Duodenal mucosa (tissue), 2 donors: ENCODE measurements around the gene PSMD5.

ENCODE experiments used
- H3K27ac ChIP-seq: one replicate; pipeline ENCODE4 v1.7.0; 2013; ENCODE audit warnings: low read depth, low read length
- H3K27me3 ChIP-seq, 2 donors: one replicate each; pipeline ENCODE4 v1.7.0; 2013; ENCODE audit warnings: low read length in 2 of 2, control low read depth in 1 of 2; ENCODE audit not compliant: insufficient read depth in 2 of 2, control insufficient read depth in 1 of 2
- H3K36me3 ChIP-seq, 2 donors: one replicate each; pipeline ENCODE4 v1.7.0; 2013; ENCODE audit warnings: low read length in 2 of 2, control low read depth in 1 of 2; ENCODE audit not compliant: insufficient read depth in 2 of 2, control insufficient read depth in 1 of 2
- H3K4me1 ChIP-seq, 2 donors: one replicate each; pipeline ENCODE4 v1.7.0; 2013; ENCODE audit warnings: low read length in 2 of 2, control low read depth in 1 of 2; ENCODE audit not compliant: insufficient read depth in 2 of 2, control insufficient read depth in 1 of 2
- H3K4me3 ChIP-seq, 2 donors: one replicate each; pipeline ENCODE4 v1.7.0; 2013; ENCODE audit warnings: low read length in 2 of 2, low read depth in 1 of 2
- H3K9ac ChIP-seq, 2 donors: one replicate each; pipeline ENCODE4 v1.7.0; 2013; ENCODE audit warnings: low read length in 2 of 2, low read depth in 1 of 2
- H3K9me3 ChIP-seq, 2 donors: one replicate each; pipeline ENCODE4 v1.7.0; 2013; ENCODE audit warnings: low read length in 2 of 2, control low read depth in 1 of 2; ENCODE audit not compliant: control insufficient read depth in 1 of 2

The PSMD5 gene

DNA sequence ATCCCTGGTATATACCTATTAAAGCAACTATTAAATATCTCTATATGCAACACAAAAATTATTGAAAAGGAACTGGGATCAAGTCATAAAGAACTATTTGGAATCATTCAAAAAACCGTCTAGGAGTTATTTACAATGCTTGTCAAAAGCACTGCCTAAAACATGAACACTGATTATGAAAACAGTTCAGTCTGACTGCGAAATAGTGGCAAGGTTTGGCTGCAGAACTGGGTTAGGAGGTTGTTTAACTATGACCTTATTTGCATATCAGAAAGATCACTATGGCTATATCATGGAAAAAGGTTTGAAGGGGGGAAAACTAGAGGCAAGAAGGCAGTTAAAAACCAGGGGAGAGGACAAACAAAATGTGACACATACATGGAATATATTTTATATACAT lies 61.5 kb downstream of the PSMD5 start:
- H3K27ac ChIP-seq = no peak overlapping the region
- peaks cover 7 to 45% of the 10 kb centered on the region in 2 donors for H3K36me3 ChIP-seq
- H3K4me3 ChIP-seq = no peak overlapping the region
- no peaks in the 10 kb centered on the region for H3K27me3 ChIP-seq
- no peak overlapping the region for H3K9ac ChIP-seq
- peaks cover 0 to 10% of the 10 kb centered on the region in 2 donors for H3K4me1 ChIP-seq
- H3K9me3 ChIP-seq = no peaks in the 10 kb centered on the region

DNA sequence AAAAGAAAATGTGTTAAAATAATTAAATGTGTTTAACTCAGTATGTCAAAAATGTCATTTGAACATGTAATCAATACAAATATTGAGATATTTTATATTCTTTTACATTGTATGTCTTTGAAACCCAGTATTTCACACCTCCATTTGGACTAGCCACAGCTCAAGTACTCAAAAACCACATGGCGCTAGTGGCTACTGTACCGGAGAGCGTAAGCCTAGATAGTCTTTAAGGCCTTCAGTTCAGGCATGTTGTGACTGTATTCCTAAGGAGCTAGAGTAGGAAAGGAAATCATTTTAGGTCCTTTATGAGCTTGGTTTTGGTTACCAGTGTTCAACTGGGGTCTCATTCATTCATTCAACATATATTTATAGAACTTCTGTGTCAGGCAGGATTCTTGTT lies 62.4 kb downstream of the PSMD5 start:
- no peak overlapping the region for H3K27ac ChIP-seq

GRCh38 chr9:120779227-120779626 lies 63.5 kb downstream of the PSMD5 start:
- H3K36me3 ChIP-seq = peaks cover 13 to 52% of the 10 kb centered on the region in 2 donors
- H3K4me3 ChIP-seq = no peak overlapping the region
- H3K9me3 ChIP-seq = no peaks in the 10 kb centered on the region
- H3K27me3 ChIP-seq = no peaks in the 10 kb centered on the region
- H3K27ac ChIP-seq = no peak overlapping the region
- peaks cover 0 to 10% of the 10 kb centered on the region in 2 donors for H3K4me1 ChIP-seq
- H3K9ac ChIP-seq = no peak overlapping the region

More for the DNA sequence above, 62.4 kb downstream of the PSMD5 start:
- peaks cover 0 to 10% of the 10 kb centered on the region in 2 donors for H3K4me1 ChIP-seq
- H3K9ac ChIP-seq = no peak overlapping the region
- H3K36me3 ChIP-seq = peaks cover 13 to 49% of the 10 kb centered on the region in 2 donors
- no peaks in the 10 kb centered on the region for H3K9me3 ChIP-seq
- no peaks in the 10 kb centered on the region for H3K27me3 ChIP-seq
- H3K4me3 ChIP-seq = no peak overlapping the region

- peaks cover 0 to 8% of the 10 kb centered on the region in 2 donors for H3K4me1 ChIP-seq
- no peaks in the 10 kb centered on the region for H3K27me3 ChIP-seq
- H3K9me3 ChIP-seq = no peaks in the 10 kb centered on the region
- no peak overlapping the region for H3K4me3 ChIP-seq
- H3K36me3 ChIP-seq = peaks cover 13 to 49% of the 10 kb centered on the region in 2 donors
- H3K27ac ChIP-seq = no peak overlapping the region
- no peak overlapping the region for H3K9ac ChIP-seq
Measured at GRCh38 chr9:120778758-120779157, 64.0 kb downstream of the PSMD5 start.

DNA sequence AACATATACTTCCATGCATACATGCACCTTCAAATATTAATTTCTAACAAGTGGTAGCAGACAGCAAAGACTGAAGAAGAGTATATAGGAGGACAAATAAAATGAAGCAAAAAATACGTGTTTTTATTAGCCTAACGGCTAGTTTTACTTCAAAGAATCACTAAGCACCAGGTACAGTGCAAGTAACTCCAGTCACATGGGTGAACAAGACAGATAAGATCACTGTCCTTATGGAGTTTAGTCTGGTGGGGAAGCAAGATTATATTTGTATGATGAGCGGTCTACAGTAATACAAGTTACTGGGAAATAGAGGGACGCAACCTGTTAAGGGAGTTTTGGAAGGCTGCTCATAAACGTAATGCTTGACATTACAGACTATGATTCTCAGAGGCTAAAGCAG lies 65.5 kb downstream of the PSMD5 start:
- Histone ChIP-seq H3K4me3 (no peak overlapping the region), H3K4me1 (no peaks in the 10 kb centered on the region), H3K9me3 (no peaks in the 10 kb centered on the region), H3K27me3 (no peaks in the 10 kb centered on the region), H3K36me3 (peaks cover 16 to 52% of the 10 kb centered on the region in 2 donors), H3K9ac (no peak overlapping the region), H3K27ac (no peak overlapping the region)

GRCh38 chr9:120776788-120777187 lies 65.9 kb downstream of the PSMD5 start:
- no peaks in the 10 kb centered on the region for H3K27me3 ChIP-seq
- no peaks in the 10 kb centered on the region for H3K9me3 ChIP-seq
- H3K9ac ChIP-seq = no peak overlapping the region
- H3K4me3 ChIP-seq = no peak overlapping the region
- H3K4me1 ChIP-seq = no peaks in the 10 kb centered on the region
- no peak overlapping the region for H3K27ac ChIP-seq
- peaks cover 16 to 55% of the 10 kb centered on the region in 2 donors for H3K36me3 ChIP-seq

DNA sequence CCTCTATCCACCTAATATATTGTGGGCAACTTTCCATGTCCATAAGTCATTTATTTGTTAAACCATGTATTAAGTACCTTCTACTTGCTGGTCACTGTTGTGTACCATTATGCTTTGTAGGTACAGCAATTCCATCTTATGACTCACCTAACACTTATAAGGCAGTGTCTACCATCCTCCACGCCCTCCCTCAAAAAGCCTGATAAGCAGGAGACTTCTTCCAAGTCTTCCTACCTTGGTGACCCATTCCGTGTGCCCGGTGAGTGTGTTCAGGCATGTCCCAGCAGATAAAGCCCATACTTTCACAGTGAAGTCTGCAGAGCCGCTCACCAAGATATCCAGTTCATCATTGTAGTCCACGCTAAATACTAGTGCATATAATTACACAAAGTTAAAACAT lies 66.9 kb downstream of the PSMD5 start:
- Histone ChIP-seq H3K4me3 (no peak overlapping the region), H3K4me1 (no peaks in the 10 kb centered on the region), H3K27me3 (no peaks in the 10 kb centered on the region), H3K9me3 (no peaks in the 10 kb centered on the region), H3K9ac (no peak overlapping the region), H3K27ac (no peak overlapping the region), H3K36me3 (peaks cover 24 to 64% of the 10 kb centered on the region in 2 donors)

GRCh38 chr9:120774719-120775118 lies 68.0 kb downstream of the PSMD5 start:
- H3K4me1 ChIP-seq = no peaks in the 10 kb centered on the region
- no peak overlapping the region for H3K27ac ChIP-seq
- no peaks in the 10 kb centered on the region for H3K27me3 ChIP-seq
- H3K36me3 ChIP-seq = peaks cover 30 to 68% of the 10 kb centered on the region in 2 donors
- H3K9me3 ChIP-seq = no peaks in the 10 kb centered on the region
- no peak overlapping the region for H3K4me3 ChIP-seq
- H3K9ac ChIP-seq = no peak overlapping the region

- Histone ChIP-seq H3K36me3 (peaks cover 34 to 75% of the 10 kb centered on the region in 2 donors), H3K4me3 (no peak overlapping the region), H3K27me3 (no peaks in the 10 kb centered on the region), H3K9ac (no peak overlapping the region), H3K4me1 (no peaks in the 10 kb centered on the region), H3K9me3 (no peaks in the 10 kb centered on the region), H3K27ac (no peak overlapping the region)
Measured at GRCh38 chr9:120773256-120773655, 69.5 kb downstream of the PSMD5 start.

DNA sequence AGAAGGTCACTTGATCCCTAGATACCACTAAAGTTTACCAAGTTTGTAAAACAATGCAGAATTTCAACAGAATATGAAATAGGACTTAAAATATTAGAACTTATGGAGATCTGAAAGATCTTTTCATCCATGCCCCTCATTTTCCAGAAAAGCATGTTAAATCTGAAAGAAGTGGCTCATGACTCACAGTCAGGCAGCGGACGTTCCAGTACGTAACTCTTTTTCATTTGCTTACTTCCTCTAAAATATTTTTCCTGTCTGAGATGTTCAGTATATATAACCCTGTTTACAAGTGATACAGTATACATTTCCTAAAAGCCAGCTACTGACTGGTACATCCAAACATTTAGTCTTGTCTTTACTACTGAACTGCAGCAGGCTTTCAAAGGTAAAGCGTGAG lies 71.8 kb downstream of the PSMD5 start:
- Histone ChIP-seq H3K9me3 (no peaks in the 10 kb centered on the region), H3K4me3 (no peak overlapping the region), H3K27ac (no peak overlapping the region), H3K4me1 (peaks cover 12 to 13% of the 10 kb centered on the region in 2 donors), H3K36me3 (peaks cover 30 to 63% of the 10 kb centered on the region in 2 donors), H3K27me3 (no peaks in the 10 kb centered on the region), H3K9ac (no peak overlapping the region)

GRCh38 chr9:120768886-120769285 lies 73.8 kb downstream of the PSMD5 start:
- Histone ChIP-seq H3K9ac (no peak overlapping the region), H3K27me3 (no peaks in the 10 kb centered on the region), H3K4me1 (peaks cover 12 to 13% of the 10 kb centered on the region in 2 donors), H3K36me3 (peaks cover 25 to 67% of the 10 kb centered on the region in 2 donors), H3K4me3 (no peak overlapping the region), H3K9me3 (no peaks in the 10 kb centered on the region), H3K27ac (no peak overlapping the region)
